BLaER1 treated with 17β-estradiol and CSF1 and Interleukin-3, amounts not matched to agents 10 nM and 100 nM (cell line): ENCODE data around the gene PDRG1.

Source experiments
- H3K27ac ChIP-seq, 11 experiments: shearing (Covaris generic); formaldehyde crosslinking; 2 replicates each; pipeline ENCODE4 v1.8.1; 2022
- H3K27me3 ChIP-seq, 11 experiments: shearing (Covaris generic); formaldehyde crosslinking; 2 replicates each; pipeline ENCODE4 v1.8.1; 2022
- H3K36me3 ChIP-seq, 11 experiments: shearing (Covaris generic); formaldehyde crosslinking; 2 replicates each; pipeline ENCODE4 v1.8.1; 2022
- H3K4me1 ChIP-seq, 10 experiments: shearing (Covaris generic); formaldehyde crosslinking; 2 replicates each; pipeline ENCODE4 v1.8.1; 2022
- H3K4me2 ChIP-seq, 11 experiments: shearing (Covaris generic); formaldehyde crosslinking; 2 replicates each; pipeline ENCODE4 v1.8.1; 2022
- H3K4me3 ChIP-seq, 10 experiments: shearing (Covaris generic); formaldehyde crosslinking; 2 replicates each; pipeline ENCODE4 v1.8.1; 2022
- H3K9ac ChIP-seq, 11 experiments: shearing (Covaris generic); formaldehyde crosslinking; 2 replicates each; pipeline ENCODE4 v1.8.1; 2022
- H3K9me3 ChIP-seq, 11 experiments: shearing (Covaris generic); formaldehyde crosslinking; replicated peaks in 1 of 11; 2 replicates each; pipeline ENCODE4 v1.8.1; 2022
- H4K20me1 ChIP-seq, 11 experiments: shearing (Covaris generic); formaldehyde crosslinking; 2 replicates each; pipeline ENCODE4 v1.8.1; 2022
- Cebpa-rat ChIP-seq, 11 experiments: shearing (Covaris generic); IDR thresholded peaks; 2 replicates each; pipeline ENCODE4 v1.8.1; 2022

PDRG1 gene

DNA sequence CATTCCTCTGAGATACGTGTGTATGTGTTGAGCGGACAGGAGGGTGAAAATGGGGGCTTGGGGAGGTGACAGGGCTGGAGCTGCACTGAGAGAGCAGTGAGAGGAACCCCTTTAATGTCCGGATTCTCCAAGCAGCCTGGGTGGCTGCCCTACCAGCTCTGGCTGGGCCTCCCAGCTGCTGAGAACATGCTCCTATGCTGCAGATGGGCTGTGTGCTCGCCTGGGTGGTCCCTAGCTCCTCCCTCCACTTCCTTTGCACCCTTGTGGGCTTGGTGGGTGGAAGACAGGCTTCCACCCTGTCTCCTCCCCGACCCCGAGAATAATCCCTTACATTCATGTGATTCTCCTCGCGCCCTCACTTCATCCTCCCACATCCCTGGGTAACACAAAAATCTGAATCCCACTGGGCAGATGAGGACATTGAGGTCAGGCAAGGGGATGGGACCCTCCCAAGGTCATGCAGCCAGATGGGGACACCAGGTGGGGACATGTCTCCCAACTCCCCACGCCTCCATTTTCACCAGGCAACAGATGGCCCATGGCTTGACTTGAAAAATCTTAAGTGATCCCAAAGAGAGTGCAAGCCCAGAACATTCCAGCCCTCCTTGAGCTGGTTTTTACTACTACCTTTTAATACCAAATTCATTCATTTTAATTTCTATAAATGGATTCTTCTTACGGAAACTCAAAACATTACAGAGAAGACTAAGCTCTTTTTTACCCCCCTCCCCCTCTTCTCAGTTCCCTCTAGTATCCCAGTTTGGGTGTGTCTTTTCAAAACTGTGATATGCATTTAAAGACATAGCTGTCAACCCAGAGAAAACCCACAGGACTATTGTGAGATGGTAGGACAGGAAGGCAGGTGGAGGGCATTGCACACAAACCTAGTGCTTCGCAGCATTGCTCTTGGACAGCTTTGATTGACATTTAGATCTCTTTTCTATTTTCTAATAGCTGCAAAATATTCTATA, 5.0 kb upstream of the PDRG1 start:
- Histone ChIP-seq H3K9me3 (no peaks in the 10 kb centered on the region), H3K36me3 (no peaks in the 10 kb centered on the region), H3K9ac (peak overlapping the region in 5 of 11 experiments; percentile 6 to 45 (median 15); a peak in 5 of 22 replicates), H3K4me1 (peaks cover 12 to 23% (median 18%) of the 10 kb centered on the region in 10 experiments), H3K27me3 (no peaks in the 10 kb centered on the region), H3K27ac (no peak overlapping the region), H4K20me1 (no peaks in the 10 kb centered on the region), H3K4me3 (no peak overlapping the region), H3K4me2 (peak overlapping the region; percentile 53 to 76 (median 63))
- TF ChIP-seq Cebpa-rat (IDR thresholded peaks at IDR 0.05): no peak

GRCh38 chr20:31954500-31954899, 2.7 kb upstream of the PDRG1 start:
- Histone ChIP-seq H3K9me3 (no peaks in the 10 kb centered on the region), H3K27me3 (no peaks in the 10 kb centered on the region), H4K20me1 (peaks cover 5 to 22% (median 18%) of the 10 kb centered on the region in 11 experiments; a peak in 17 of 22 replicates), H3K4me2 (no peak overlapping the region), H3K4me3 (no peak overlapping the region), H3K9ac (peak overlapping the region in 2 of 11 experiments; percentile 27 to 40; a peak in 3 of 22 replicates), H3K4me1 (peaks cover 27 to 36% (median 32%) of the 10 kb centered on the region in 10 experiments), H3K27ac (no peak overlapping the region), H3K36me3 (peaks cover 8 to 13% (median 9%) of the 10 kb centered on the region in 11 experiments)
- no peak for TF ChIP-seq Cebpa-rat (IDR thresholded peaks at IDR 0.05)

GRCh38 chr20:31953556-31954148, 1.8 kb upstream of the PDRG1 start:
- Histone ChIP-seq H3K9me3 (peaks cover under 1 to 8% (median 5%) of the 10 kb centered on the region in 11 experiments; a peak in 16 of 22 replicates), H3K9ac (peak overlapping the region in 5 of 11 experiments; percentile 0 to 37 (median 19); a peak in 5 of 22 replicates), H3K36me3 (peaks cover 17 to 21% (median 18%) of the 10 kb centered on the region in 11 experiments), H3K4me3 (no peak overlapping the region), H3K4me1 (peaks cover 27 to 36% (median 32%) of the 10 kb centered on the region in 10 experiments), H4K20me1 (peaks cover 5 to 30% (median 25%) of the 10 kb centered on the region in 11 experiments; a peak in 17 of 22 replicates), H3K4me2 (no peak overlapping the region), H3K27me3 (no peaks in the 10 kb centered on the region), H3K27ac (no peak overlapping the region)
- TF ChIP-seq Cebpa-rat (IDR thresholded peaks at IDR 0.05): no peak

DNA sequence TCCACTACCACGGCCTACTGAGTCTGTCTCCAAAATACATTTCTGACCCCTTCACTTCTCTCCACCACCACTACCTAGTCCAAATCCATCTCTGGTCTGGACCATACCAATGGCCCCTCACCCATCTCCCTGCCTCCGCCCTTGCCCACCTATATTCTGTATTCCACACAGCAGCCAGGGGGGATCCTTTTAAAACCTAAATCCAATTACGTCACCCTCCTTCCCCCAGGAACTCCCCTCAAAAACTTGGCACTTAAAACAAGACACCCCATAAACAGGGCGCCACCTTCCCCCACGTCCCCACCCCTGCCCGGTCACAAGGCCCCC, 680 bp downstream of the PDRG1 start:
- peak overlapping the region; percentile 86 to 97 (median 92) for H3K9ac ChIP-seq
- H3K9me3 ChIP-seq: peaks cover 8 to 17% (median 12%) of the 10 kb centered on the region in 11 experiments; a peak in 20 of 22 replicates
- H4K20me1 ChIP-seq: peaks cover 5 to 55% (median 45%) of the 10 kb centered on the region in 11 experiments; a peak in 19 of 22 replicates
- peaks cover 42 to 46% (median 42%) of the 10 kb centered on the region in 11 experiments for H3K36me3 ChIP-seq
- peak overlapping the region; percentile 80 to 91 (median 87) for H3K27ac ChIP-seq
- no peak for TF ChIP-seq Cebpa-rat (IDR thresholded peaks at IDR 0.05)
- H3K4me3 ChIP-seq: peak overlapping the region; percentile 80 to 97 (median 86)
- peaks cover 15 to 24% (median 19%) of the 10 kb centered on the region in 10 experiments for H3K4me1 ChIP-seq
- peak overlapping the region; percentile 93 to 99 (median 98) for H3K4me2 ChIP-seq
- H3K27me3 ChIP-seq: no peaks in the 10 kb centered on the region

GRCh38 chr20:31949877-31950646, 1.8 kb downstream of the PDRG1 start:
- Histone ChIP-seq H3K4me3 (peak overlapping the region in 9 of 10 experiments; percentile 80 to 97 (median 87); a peak in 14 of 20 replicates), H3K36me3 (peaks cover 53 to 57% (median 53%) of the 10 kb centered on the region in 11 experiments), H3K27me3 (no peaks in the 10 kb centered on the region), H3K9ac (peak overlapping the region; percentile 86 to 97 (median 92)), H3K4me1 (peaks cover 13 to 17% (median 15%) of the 10 kb centered on the region in 10 experiments), H3K27ac (no peak overlapping the region; a peak in 1 of 22 replicates), H3K9me3 (peaks cover 8 to 17% (median 12%) of the 10 kb centered on the region in 11 experiments; a peak in 20 of 22 replicates), H4K20me1 (peaks cover 5 to 66% (median 54%) of the 10 kb centered on the region in 11 experiments; a peak in 20 of 22 replicates), H3K4me2 (peak overlapping the region; percentile 93 to 99 (median 98))
- no peak for TF ChIP-seq Cebpa-rat (IDR thresholded peaks at IDR 0.05)

GRCh38 chr20:31948008-31948407, 3.8 kb downstream of the PDRG1 start:
- TF ChIP-seq Cebpa-rat (IDR thresholded peaks at IDR 0.05): no peak
- no peak overlapping the region for H3K9ac ChIP-seq
- H3K36me3 ChIP-seq: peaks cover 73 to 78% (median 74%) of the 10 kb centered on the region in 11 experiments
- no peaks in the 10 kb centered on the region for H3K27me3 ChIP-seq
- no peak overlapping the region for H3K4me3 ChIP-seq
- peaks cover 8 to 17% (median 12%) of the 10 kb centered on the region in 11 experiments; a peak in 20 of 22 replicates for H3K9me3 ChIP-seq
- peaks cover 5 to 87% (median 72%) of the 10 kb centered on the region in 11 experiments; a peak in 20 of 22 replicates for H4K20me1 ChIP-seq
- no peak overlapping the region for H3K4me2 ChIP-seq
- H3K4me1 ChIP-seq: peaks cover 13 to 17% (median 15%) of the 10 kb centered on the region in 10 experiments
- H3K27ac ChIP-seq: no peak overlapping the region

DNA sequence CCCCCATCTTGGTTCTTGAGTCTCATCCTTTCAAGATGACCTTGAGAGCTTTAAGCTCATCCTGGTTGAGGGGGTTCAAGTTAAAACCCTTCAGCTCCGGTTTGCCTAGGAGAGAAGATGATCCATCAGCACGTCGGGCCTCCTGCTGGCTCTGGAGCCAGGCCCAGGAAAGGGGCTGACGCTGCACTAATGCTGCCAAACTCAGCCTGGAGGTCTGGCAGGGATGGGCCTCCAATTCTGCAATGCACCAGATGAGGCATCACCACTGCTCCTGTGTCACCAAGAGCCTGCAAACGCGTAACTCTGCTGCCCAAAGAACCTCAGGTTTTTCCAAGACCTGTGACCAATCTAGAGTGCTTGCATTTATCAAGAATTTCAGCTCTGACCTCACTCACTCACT, 6.1 kb downstream of the PDRG1 start:
- peaks cover 5 to 89% (median 74%) of the 10 kb centered on the region in 11 experiments; a peak in 20 of 22 replicates for H4K20me1 ChIP-seq
- H3K27me3 ChIP-seq: no peaks in the 10 kb centered on the region
- no peak overlapping the region for H3K4me2 ChIP-seq
- no peak overlapping the region for H3K4me3 ChIP-seq
- H3K9me3 ChIP-seq: peaks cover 8 to 17% (median 12%) of the 10 kb centered on the region in 11 experiments; a peak in 20 of 22 replicates
- H3K4me1 ChIP-seq: peaks cover 9 to 21% (median 12%) of the 10 kb centered on the region in 10 experiments
- peaks cover 81 to 92% (median 85%) of the 10 kb centered on the region in 11 experiments for H3K36me3 ChIP-seq
- no peak for TF ChIP-seq Cebpa-rat (IDR thresholded peaks at IDR 0.05)
- peak overlapping the region in 1 of 11 experiments; percentile 38; a peak in 1 of 22 replicates for H3K9ac ChIP-seq
- no peak overlapping the region for H3K27ac ChIP-seq

DNA sequence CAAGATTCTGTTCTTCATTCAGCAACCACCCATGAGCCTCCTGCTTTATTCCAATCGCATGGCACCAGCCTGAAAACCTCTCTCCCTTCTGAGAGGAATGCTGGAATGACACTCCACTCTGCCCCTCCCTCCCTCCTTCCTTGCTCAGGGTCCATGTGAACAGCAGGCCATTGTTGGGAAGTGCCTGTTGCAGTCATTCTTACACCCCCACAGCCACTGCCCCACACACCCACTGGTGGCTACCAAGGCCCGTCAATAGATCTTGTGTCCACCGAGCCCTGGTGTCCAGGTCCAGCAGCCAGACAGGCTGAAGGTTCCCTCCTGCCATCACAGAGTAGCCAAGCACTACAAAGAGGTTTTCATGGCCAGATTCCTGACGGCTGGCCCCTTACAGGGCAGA, 6.5 kb downstream of the PDRG1 start:
- Histone ChIP-seq H3K27me3 (no peaks in the 10 kb centered on the region), H4K20me1 (peaks cover 5 to 88% (median 69%) of the 10 kb centered on the region in 11 experiments; a peak in 20 of 22 replicates), H3K4me2 (no peak overlapping the region), H3K36me3 (peaks cover 80 to 88% (median 85%) of the 10 kb centered on the region in 11 experiments), H3K4me3 (no peak overlapping the region), H3K9me3 (peaks cover 8 to 17% (median 12%) of the 10 kb centered on the region in 11 experiments; a peak in 20 of 22 replicates), H3K9ac (peak overlapping the region in 1 of 11 experiments; percentile 38; a peak in 2 of 22 replicates), H3K4me1 (peaks cover 4 to 16% (median 8%) of the 10 kb centered on the region in 10 experiments), H3K27ac (no peak overlapping the region)
- TF ChIP-seq Cebpa-rat (IDR thresholded peaks at IDR 0.05): no peak
